Body of pancreas (tissue), 4 donors: ENCODE data around the gene C2CD4A.

ENCODE experiments used
- POLR2A ChIP-seq, 3 donors: fragments of 450-650 bp; IDR thresholded peaks; one replicate each; pipeline ENCODE4 v1.6.1; 2016; ENCODE audit warnings: antibody characterized with exemption in 3 of 3, mild to moderate bottlenecking in 2 of 3
- TF ChIP-seq, protein P1 (sequence below), 7 experiments: fragments of 450-650 bp in 4 of 7; fragments of 200-600 bp in 3 of 7; sonication (generic) in 3 of 7; IDR thresholded peaks; one replicate each; pipeline ENCODE4 v1.5.1; 2016 to 2019; ENCODE audit warnings: antibody characterized with exemption in 7 of 7

DNA sequence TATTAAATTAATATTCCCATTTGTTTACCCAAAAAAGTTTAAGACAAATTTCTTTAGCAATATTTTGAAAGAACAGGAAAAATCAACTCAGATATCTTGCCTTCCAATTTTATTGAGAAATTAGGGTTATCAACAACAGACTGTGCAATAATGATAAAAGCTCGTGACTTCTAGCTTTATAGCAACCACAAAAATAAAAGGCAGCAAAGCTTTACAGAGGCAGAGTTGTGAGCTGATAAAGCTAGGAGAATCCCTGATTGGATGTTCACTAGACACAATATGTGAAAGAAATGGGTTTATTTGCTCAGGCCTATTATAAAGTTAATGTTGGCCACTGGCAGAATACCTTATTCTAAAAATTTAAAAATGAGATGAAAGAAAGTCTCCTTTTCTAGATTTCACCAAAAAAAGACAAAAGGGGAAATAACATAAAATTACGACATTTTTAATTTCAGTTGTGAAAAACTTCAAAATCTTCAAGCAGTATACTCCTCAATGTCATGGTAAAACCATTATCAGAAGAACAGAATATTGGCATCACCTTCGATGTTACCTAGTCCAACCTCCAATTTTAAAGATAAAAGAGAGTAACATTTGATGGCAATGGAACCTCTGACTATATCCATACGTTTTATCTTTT is 9.3 kb upstream of the C2CD4A start:
- TF ChIP-seq POLR2A (IDR thresholded peaks at IDR 0.05): no peak
- TF ChIP-seq, protein P1, sequence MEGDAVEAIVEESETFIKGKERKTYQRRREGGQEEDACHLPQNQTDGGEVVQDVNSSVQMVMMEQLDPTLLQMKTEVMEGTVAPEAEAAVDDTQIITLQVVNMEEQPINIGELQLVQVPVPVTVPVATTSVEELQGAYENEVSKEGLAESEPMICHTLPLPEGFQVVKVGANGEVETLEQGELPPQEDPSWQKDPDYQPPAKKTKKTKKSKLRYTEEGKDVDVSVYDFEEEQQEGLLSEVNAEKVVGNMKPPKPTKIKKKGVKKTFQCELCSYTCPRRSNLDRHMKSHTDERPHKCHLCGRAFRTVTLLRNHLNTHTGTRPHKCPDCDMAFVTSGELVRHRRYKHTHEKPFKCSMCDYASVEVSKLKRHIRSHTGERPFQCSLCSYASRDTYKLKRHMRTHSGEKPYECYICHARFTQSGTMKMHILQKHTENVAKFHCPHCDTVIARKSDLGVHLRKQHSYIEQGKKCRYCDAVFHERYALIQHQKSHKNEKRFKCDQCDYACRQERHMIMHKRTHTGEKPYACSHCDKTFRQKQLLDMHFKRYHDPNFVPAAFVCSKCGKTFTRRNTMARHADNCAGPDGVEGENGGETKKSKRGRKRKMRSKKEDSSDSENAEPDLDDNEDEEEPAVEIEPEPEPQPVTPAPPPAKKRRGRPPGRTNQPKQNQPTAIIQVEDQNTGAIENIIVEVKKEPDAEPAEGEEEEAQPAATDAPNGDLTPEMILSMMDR (IDR thresholded peaks at IDR 0.05): no peak
